ENCODE results near the gene ZNF74. TPM values are rescaled to one million over a fixed set of nuclear protein-coding genes. Genes with fewer than 3 reads are reported as not detected.

Gene ZNF74
- total and polyA plus RNA-seq, 2 donors (not counting 1 experiment from before 2014, with no cell fraction given), result 2.5 to 13.0 TPM

- peaks cover 5% of the 10 kb centered on the region for H3K4me1 ChIP-seq (ENCODE audit: control insufficient read depth, extremely low read depth, insufficient read depth, low read length)
- no peak for TF ChIP-seq EZH2 (IDR thresholded peaks at IDR 0.05; ENCODE audit: low read length, missing control alignments)
- TF ChIP-seq CTCF (conservative IDR thresholded peaks at IDR 0.05 in 1 of 2, IDR thresholded peaks at IDR 0.05 in 1 of 2; ENCODE audit: low read depth in 1 of 2, low read length in 2 of 2), result no peak
- no peak overlapping the region for H2AFZ ChIP-seq (ENCODE audit: low read length)
- H3K4me2 ChIP-seq (ENCODE audit: extremely low read depth, insufficient read depth, low read length), result no peak overlapping the region
- DNase-seq (ENCODE audit: low read depth in 2 of 2), result no peak
- no peak overlapping the region for H3K4me3 ChIP-seq (replicated peaks in 1 of 4; ENCODE audit: control extremely low read depth in 1 of 4, insufficient read depth in 1 of 4, low read depth in 3 of 4, low read length in 4 of 4)
- peaks cover 15% of the 10 kb centered on the region for H3K79me2 ChIP-seq (ENCODE audit: control insufficient read depth, insufficient read depth, low read length)
- H3K9me3 ChIP-seq (ENCODE audit: control insufficient read depth, insufficient read depth, low read depth, low read length), result no peaks in the 10 kb centered on the region
- no peaks in the 10 kb centered on the region for H4K20me1 ChIP-seq (ENCODE audit: control insufficient read depth, extremely low read depth, insufficient read depth, low read length)
- peaks cover 21% of the 10 kb centered on the region for H3K36me3 ChIP-seq (ENCODE audit: control insufficient read depth, insufficient read depth, low read length)
- no peak overlapping the region for H3K27ac ChIP-seq (ENCODE audit: insufficient read depth, low read length)
- no peaks in the 10 kb centered on the region for H3K27me3 ChIP-seq (ENCODE audit: control insufficient read depth, insufficient read depth, low read length)
- no peak overlapping the region for H3K9ac ChIP-seq (ENCODE audit: insufficient read depth, low read length)
Measured at GRCh38 chr22:20428496-20429253, 34.7 kb downstream of the ZNF74 start.

GRCh38 chr22:20429254-20430100 lies 35.5 kb downstream of the ZNF74 start:
- H3K27me3 ChIP-seq (ENCODE audit: control insufficient read depth, insufficient read depth, low read length), result no peaks in the 10 kb centered on the region
- H3K4me1 ChIP-seq (ENCODE audit: control insufficient read depth, extremely low read depth, insufficient read depth, low read length), result no peaks in the 10 kb centered on the region
- H3K27ac ChIP-seq (ENCODE audit: insufficient read depth, low read length), result no peak overlapping the region
- no peaks in the 10 kb centered on the region for H4K20me1 ChIP-seq (ENCODE audit: control insufficient read depth, extremely low read depth, insufficient read depth, low read length)
- peaks cover 21% of the 10 kb centered on the region for H3K36me3 ChIP-seq (ENCODE audit: control insufficient read depth, insufficient read depth, low read length)
- no peak overlapping the region for H2AFZ ChIP-seq (ENCODE audit: low read length)
- TF ChIP-seq CTCF (conservative IDR thresholded peaks at IDR 0.05 in 1 of 2, IDR thresholded peaks at IDR 0.05 in 1 of 2; ENCODE audit: low read depth in 1 of 2, low read length in 2 of 2), result no peak
- no peak for TF ChIP-seq EZH2 (IDR thresholded peaks at IDR 0.05; ENCODE audit: low read length, missing control alignments)
- no peak overlapping the region for H3K4me2 ChIP-seq (ENCODE audit: extremely low read depth, insufficient read depth, low read length)
- H3K9ac ChIP-seq (ENCODE audit: insufficient read depth, low read length), result no peak overlapping the region
- H3K79me2 ChIP-seq (ENCODE audit: control insufficient read depth, insufficient read depth, low read length), result peaks cover 17% of the 10 kb centered on the region
- H3K9me3 ChIP-seq (ENCODE audit: control insufficient read depth, insufficient read depth, low read depth, low read length), result no peaks in the 10 kb centered on the region
- H3K4me3 ChIP-seq (replicated peaks in 1 of 4; ENCODE audit: control extremely low read depth in 1 of 4, insufficient read depth in 1 of 4, low read depth in 3 of 4, low read length in 4 of 4), result no peak overlapping the region
- DNase-seq (ENCODE audit: low read depth in 2 of 2), result no peak

GRCh38 chr22:20430101-20430719 lies 36.3 kb downstream of the ZNF74 start:
- H3K79me2 ChIP-seq (ENCODE audit: control insufficient read depth, insufficient read depth, low read length), result peaks cover 25% of the 10 kb centered on the region
- no peaks in the 10 kb centered on the region for H3K27me3 ChIP-seq (ENCODE audit: control insufficient read depth, insufficient read depth, low read length)
- H3K9me3 ChIP-seq (ENCODE audit: control insufficient read depth, insufficient read depth, low read depth, low read length), result no peaks in the 10 kb centered on the region
- H3K4me3 ChIP-seq (replicated peaks in 1 of 4; ENCODE audit: control extremely low read depth in 1 of 4, insufficient read depth in 1 of 4, low read depth in 3 of 4, low read length in 4 of 4), result no peak overlapping the region
- no peak overlapping the region for H3K9ac ChIP-seq (ENCODE audit: insufficient read depth, low read length)
- H3K4me2 ChIP-seq (ENCODE audit: extremely low read depth, insufficient read depth, low read length), result no peak overlapping the region
- H2AFZ ChIP-seq (ENCODE audit: low read length), result no peak overlapping the region
- H3K27ac ChIP-seq (ENCODE audit: insufficient read depth, low read length), result no peak overlapping the region
- peaks cover 18% of the 10 kb centered on the region for H3K36me3 ChIP-seq (ENCODE audit: control insufficient read depth, insufficient read depth, low read length)
- TF ChIP-seq CTCF (conservative IDR thresholded peaks at IDR 0.05 in 1 of 2, IDR thresholded peaks at IDR 0.05 in 1 of 2; ENCODE audit: low read depth in 1 of 2, low read length in 2 of 2) (no peak), EZH2 (IDR thresholded peaks at IDR 0.05; ENCODE audit: low read length, missing control alignments) (no peak)
- no peaks in the 10 kb centered on the region for H4K20me1 ChIP-seq (ENCODE audit: control insufficient read depth, extremely low read depth, insufficient read depth, low read length)
- DNase-seq (ENCODE audit: low read depth in 2 of 2), result no peak
- peaks cover 3% of the 10 kb centered on the region for H3K4me1 ChIP-seq (ENCODE audit: control insufficient read depth, extremely low read depth, insufficient read depth, low read length)

All from fibroblast of lung (primary cell).